Breast epithelium (tissue), 3 donors: ENCODE measurements around the gene FERMT3.

Source experiments
- CTCF ChIP-seq, 3 donors: fragments of 450-650 bp; IDR thresholded peaks; one replicate each; pipeline ENCODE4 v1.5.1; 2016 to 2017; ENCODE audit warnings: antibody characterized with exemption in 3 of 3, mild to moderate bottlenecking in 3 of 3, moderate library complexity in 3 of 3
- POLR2AphosphoS5 ChIP-seq, 3 donors: sonication (generic); formaldehyde crosslinking; IDR thresholded peaks; one replicate each; pipeline ENCODE4 v1.6.1; 2017; ENCODE audit warnings: antibody characterized with exemption in 3 of 3

DNA sequence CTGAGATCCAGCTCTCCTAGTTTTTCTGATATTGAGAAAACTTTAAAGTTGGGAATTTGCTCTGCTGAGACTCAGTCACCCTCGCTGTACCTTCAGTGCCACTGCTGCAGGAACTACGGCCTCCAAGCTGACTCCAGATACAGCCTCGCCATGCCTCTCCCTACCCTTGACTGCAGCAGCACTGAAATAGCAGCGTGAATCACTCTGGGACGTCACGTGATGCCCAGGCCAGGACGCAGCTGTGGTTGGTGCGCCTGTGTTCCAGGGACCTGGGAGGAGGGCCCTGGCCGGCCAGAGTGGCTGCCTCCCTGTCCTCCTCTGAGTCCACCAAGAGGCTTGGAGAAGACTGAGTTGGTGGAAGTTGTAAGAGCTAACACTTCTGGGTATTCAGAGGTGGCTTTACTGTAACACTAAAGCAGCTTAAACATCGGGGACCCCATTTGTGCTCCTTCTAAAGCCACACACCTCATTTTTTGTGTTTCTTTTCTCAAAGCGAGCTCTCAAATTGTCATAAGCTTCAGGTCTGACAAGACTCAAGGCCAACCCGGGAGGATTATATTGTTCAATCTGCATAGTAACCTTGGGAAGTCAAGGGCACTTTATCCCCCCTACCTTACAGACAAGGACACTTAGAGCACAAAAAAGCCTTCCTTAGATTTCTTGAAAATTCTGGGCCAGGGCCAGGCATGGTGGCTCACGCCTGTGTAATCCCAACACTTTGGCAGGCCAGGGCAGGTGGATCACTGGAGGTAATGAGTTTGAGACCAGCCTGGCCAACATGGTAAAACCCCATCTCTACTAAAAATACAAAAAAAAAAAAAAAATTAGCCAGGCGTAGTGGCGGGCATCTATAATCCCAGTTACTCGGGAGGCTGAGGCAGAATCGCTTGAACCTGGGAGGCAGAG, 24.8 kb upstream of the FERMT3 start:
- no peak for TF ChIP-seq CTCF (IDR thresholded peaks at IDR 0.05)
- TF ChIP-seq POLR2AphosphoS5 (IDR thresholded peaks at IDR 0.05), result peak; percentile 47 to 68 (median 67)
